K562 (cell line): ENCODE results near the gene PLCB1. TPM values are rescaled to one million over a fixed set of nuclear protein-coding genes. Genes with fewer than 3 reads are reported as not detected.

Source experiments
- ELF1 ChIP-seq: fragments of 200-800 bp; sonication (Bioruptor generic); IDR thresholded peaks from 2 replicates; pipeline ENCODE4 v1.6.1; 2016; ENCODE audit warnings: missing genetic modification characterization, missing compliant biosample characterization
- NR2C1 ChIP-seq, 2 experiments: fragments of 450-650 bp; IDR thresholded peaks; 2 replicates each; pipeline ENCODE4 v1.6.1; 2017; ENCODE audit warnings: mild to moderate bottlenecking in 2 of 2, antibody characterized with exemption in 1 of 2, inconsistent platforms in 1 of 2, missing compliant biosample characterization in 1 of 2, missing genetic modification characterization in 1 of 2
- PRDM10 ChIP-seq: fragments of 450-650 bp; IDR thresholded peaks from 2 replicates; pipeline ENCODE4 v1.6.1; 2018; ENCODE audit not compliant: partially characterized antibody
- STAT6 ChIP-seq: sonication (generic); formaldehyde crosslinking; IDR thresholded peaks from 2 replicates; pipeline ENCODE4 v1.8.1; 2023; ENCODE audit warnings: mild to moderate bottlenecking, missing genetic modification reagents
- ZNF764 ChIP-seq: fragments of 250-450 bp; sonication (Bioruptor Pico); IDR thresholded peaks from 2 replicates; pipeline ENCODE4 v1.4.0; 2020; ENCODE audit warnings: low read depth, mild to moderate bottlenecking, moderate library complexity
- polyA plus RNA-seq, 8 experiments: library from polyadenylated mRNA; depleted of rRNA in 4 of 8; stranded (reverse) in 5 of 8; unstranded in 3 of 8; fragments of >200 nt; fragmentation: Nextera tagmentation in 2 of 8; fragmentation: Illumina TruSeq in 1 of 8; extraction: Ambion mirVana in 2 of 8; extraction: Trizol in 1 of 8; gene quantifications; 2 replicates each; pipeline versions ENCODE4 v1.2.1 to v1.2.3, GENCODE V29; 2011 to 2014; ENCODE audit warnings: inconsistent platforms in 1 of 8, missing spikeins in 1 of 8
- total RNA-seq, 7 experiments: library from RNA; depleted of rRNA in 6 of 7; stranded (reverse); fragments of >200 nt in 6 of 7; fragmentation: Illumina TruSeq in 2 of 7; extraction: Trizol in 2 of 7; gene quantifications; 2 replicates each; pipeline versions ENCODE4 v1.2.1 to v1.2.3, GENCODE V29; 2011 to 2021; ENCODE audit warnings: low replicate concordance in 1 of 7

Gene PLCB1
- total and polyA plus RNA-seq, 9 of the 15 experiments (the other 6 are each of a cell fraction or from before 2014, with no cell fraction given): 0.34 to 3.1 (median 1.3) TPM

GRCh38 chr20:8183526-8183925 lies 51.5 kb downstream of the PLCB1 start (continued):
- TF ChIP-seq PRDM10: no peak
- no peak for TF ChIP-seq STAT6 (CRISPR knock-in tag)
- TF ChIP-seq ELF1 (tag): no peak
- TF ChIP-seq ZNF764 (CRISPR knock-in tag): no peak
- no peak for TF ChIP-seq NR2C1 (IDR thresholded peaks at IDR 0.05)
- no peak for TF ChIP-seq NR2C1 (tag; IDR thresholded peaks at IDR 0.05)
